HG02852 (cell line): Measurements from ENCODE around the gene CDK9.
A peak's percentile ranks its signal among the peaks of the same experiment; 100 is the strongest.

Experiments
- ATAC-seq: cut with Tn5 transposase; IDR thresholded peaks from one replicate; pipeline ENCODE4 v1.9.1; 2021; ENCODE audit warnings: mild to moderate bottlenecking, moderate library complexity; ENCODE audit not compliant: unreplicated experiment

CDK9 gene

DNA sequence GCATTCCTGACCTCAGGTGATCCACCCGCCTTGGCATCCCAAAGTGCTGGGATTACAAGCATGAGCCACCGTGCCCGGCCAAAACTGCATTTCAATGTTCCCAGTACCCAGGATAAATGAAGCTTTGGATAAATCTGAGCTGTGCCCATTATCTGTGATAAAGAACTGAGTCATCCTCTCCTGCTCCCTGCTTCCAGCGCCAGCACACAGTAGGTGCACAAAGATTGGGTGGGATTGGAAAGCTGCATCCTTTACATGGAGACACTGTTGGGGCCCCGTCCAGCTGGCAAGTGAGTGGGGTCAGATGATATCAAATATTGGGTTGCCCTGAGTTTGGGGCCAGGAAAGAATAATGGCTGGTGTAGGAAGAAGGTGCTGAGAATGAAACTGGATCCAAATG lies 24.8 kb upstream of the CDK9 start:
- no peak for ATAC-seq

GRCh38 chr9:127761491-127761956 lies 24.3 kb upstream of the CDK9 start:
- ATAC-seq, result no peak

GRCh38 chr9:127762111-127762676 lies 23.6 kb upstream of the CDK9 start:
- ATAC-seq, result no peak

DNA sequence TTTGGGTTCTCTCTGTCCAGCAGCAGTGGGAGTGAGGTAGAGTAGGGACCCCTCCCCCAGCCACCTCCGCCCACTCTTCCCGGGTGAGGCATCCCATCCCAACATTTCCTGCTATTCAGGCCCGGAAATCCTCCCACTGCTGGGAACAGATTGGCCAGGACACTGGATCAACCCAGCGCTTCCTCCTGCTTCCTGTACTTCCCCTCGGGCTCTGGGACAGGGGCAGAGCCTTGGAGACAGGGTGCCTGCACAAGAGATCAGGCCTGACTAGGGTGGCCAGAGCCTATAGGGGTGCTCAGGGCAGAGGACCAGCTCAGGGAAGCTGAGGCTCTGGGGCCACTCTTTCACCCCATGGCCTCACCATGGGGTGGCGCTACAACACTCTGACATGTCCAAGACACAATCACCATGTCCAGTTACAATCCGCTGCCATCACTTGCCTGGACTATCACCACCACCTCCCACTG lies 21.9 kb upstream of the CDK9 start:
- ATAC-seq, result no peak

DNA sequence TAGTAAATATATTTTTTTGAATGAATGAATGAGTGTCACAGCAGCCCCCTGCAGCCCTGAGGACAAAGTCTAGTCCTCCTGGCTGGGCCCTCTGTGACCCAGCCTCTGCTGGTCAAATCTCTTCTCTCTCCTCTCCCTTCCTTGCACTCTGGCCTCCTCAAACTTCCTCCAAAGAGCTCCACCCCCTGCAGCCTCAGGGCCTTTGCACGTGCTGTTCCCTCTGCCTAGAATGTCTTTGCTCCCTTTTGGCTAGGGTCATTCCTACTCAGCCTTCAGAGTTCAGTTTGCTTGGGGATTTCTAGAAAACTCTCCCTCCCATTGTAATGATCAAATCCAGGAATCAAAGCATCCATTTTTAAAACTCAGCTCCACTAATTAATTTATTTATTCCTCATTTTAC lies 20.4 kb upstream of the CDK9 start:
- ATAC-seq, result no peak

- ATAC-seq, result no peak
Observed at GRCh38 chr9:127767410-127767809, 18.4 kb upstream of the CDK9 start.

- no peak for ATAC-seq
Observed at GRCh38 chr9:127767909-127768331, 17.9 kb upstream of the CDK9 start.

GRCh38 chr9:127768698-127769097 lies 17.1 kb upstream of the CDK9 start:
- ATAC-seq, result no peak

- no peak for ATAC-seq
Observed at GRCh38 chr9:127769101-127769500, 16.7 kb upstream of the CDK9 start.

GRCh38 chr9:127769929-127770582 lies 15.8 kb upstream of the CDK9 start:
- ATAC-seq, result no peak

DNA sequence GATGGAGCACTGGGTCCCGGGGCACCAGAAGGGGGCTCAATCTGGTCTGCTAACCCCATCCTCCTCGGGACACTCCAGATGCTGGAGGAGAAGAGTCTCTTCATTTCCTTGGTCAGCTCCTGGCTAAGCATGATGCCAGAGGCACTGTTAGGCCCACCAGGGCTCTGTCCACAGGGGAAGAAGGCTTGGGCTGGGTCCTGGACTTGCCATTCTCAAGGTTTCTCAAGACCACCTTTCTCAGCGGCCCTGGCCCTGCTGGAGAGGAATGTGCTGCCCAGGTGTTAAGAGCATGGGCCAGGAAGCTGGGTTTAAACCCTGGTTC lies 15.3 kb upstream of the CDK9 start:
- no peak for ATAC-seq

GRCh38 chr9:127770905-127771569 lies 14.8 kb upstream of the CDK9 start:
- ATAC-seq, result peak; percentile 84

GRCh38 chr9:127771570-127772189 lies 14.2 kb upstream of the CDK9 start:
- no peak for ATAC-seq

- no peak for ATAC-seq
Observed at GRCh38 chr9:127772603-127773002, 13.2 kb upstream of the CDK9 start.

DNA sequence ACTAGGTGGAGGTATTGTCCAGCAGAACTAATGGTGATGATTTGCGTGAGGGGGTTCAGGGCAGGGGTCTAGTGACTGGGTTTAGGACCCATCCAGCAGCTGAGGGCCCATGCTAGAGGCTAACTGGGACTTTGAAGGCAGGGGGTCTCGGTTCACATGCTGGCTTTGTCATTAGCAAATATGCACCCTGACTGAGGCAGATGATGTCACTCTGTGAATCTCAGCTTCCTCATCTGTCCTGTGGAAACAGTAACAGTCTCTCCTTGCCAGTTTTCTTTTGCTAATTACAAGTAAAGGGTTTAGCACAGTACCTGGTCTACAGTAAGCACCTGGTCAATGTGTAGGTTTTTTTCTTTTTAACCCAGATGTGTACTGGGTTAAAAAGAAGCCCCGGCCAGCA lies 12.6 kb upstream of the CDK9 start:
- no peak for ATAC-seq

DNA sequence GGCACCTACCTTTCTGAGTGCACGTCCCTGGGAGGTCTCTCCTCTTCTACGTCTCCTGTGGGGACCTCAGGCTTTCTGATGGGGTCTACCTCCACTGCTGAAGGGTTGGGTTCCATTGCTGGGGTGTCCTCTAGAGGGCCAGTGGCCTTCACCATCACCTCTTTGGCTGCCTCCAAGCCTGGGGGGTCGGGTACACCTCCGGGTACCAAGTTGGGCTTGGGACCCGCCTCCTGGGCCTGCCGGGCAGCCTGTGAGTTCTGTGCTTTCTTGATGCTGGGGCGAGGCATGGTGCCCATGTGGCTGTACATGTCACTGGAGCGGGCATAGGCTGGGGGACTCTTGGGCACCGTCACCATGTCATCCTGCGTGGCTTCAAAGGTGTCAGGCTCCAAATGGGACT lies 11.9 kb upstream of the CDK9 start:
- ATAC-seq, result no peak

- ATAC-seq, result peak; percentile 34
Observed at GRCh38 chr9:127776195-127776923, 9.5 kb upstream of the CDK9 start.

DNA sequence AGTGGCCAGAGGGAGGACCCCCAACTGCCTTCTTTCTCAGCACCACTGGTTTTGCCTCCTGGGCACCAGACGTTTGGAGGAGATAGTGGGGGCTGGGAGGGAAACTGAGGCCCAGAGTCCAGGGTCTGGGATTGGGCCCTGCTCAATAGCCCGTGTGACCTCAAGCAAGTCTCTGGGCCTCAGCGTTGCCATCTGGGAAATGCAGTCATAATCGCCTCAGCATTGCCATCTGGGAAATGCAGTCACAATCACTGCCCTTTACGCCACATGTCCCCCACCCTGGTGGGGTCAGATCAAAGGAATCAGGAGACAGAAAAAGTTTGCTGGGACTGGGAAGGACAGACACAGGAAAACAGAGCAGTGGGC lies 8.9 kb upstream of the CDK9 start:
- no peak for ATAC-seq

GRCh38 chr9:127777368-127777980 lies 8.4 kb upstream of the CDK9 start:
- ATAC-seq, result no peak

DNA sequence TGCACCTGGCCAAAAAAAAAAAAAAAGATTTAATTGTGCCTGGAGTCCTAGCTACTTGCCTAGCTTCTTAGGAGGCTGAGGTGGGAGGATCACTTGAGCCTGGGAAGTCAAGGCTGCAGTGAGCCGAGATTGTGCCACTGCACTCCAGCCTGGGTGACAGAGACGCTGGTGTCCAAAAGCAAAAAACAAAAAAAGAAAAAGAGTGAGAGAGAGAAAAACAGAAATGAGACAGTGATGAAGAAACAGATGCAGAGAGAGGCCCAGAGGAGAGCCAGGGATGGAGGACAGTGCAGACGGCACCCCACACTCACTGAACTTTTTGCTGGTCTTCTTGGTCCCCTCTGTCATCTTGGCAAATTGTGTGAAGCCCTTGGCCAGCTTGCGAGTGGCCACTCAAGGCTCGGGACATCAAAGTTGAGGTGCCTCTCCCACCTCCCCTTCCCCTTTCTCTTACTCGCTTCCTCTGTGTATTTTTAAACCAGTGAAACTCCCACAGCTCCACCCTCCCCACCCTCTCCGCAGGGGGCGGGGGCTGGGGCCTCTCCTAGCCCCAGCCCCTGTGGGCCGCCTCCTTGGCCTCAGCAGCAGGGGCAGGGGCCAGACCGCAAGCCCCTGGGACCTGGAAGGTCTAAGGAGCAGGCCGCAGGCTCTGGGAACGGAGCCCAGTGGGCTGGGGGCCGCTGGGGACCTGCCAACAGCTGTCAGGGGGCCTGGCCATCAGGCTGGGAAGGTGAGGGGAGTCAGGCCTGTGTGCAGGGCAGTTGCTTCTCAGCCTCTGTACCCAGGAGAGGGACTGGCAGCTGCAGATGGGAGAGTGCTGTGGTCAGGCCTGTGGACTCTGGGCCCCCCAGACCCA lies 7.3 kb upstream of the CDK9 start, which contains the start of gene SH2D3C:
Gene SH2D3C, minus strand, starts transcription at position 387 of the 856 bp plus-strand sequence. Its CDS starts 39 bp downstream, at position 348.
- ATAC-seq, result peak; percentile 35
